Measurements from ENCODE around the gene NPHP4. TPM values are rescaled to one million over a fixed set of nuclear protein-coding genes. Genes with fewer than 3 reads are reported as not detected.

NPHP4 gene
- total RNA-seq, 1 experiment from 2014 or later, result 6.1 TPM

- in situ Hi-C loops (cut with HindIII; ENCODE audit: low pct_unique_long_range_greater_than_20kb, low sequenced_read_pairs), result no loop called here
- DNase-seq (ENCODE audit: low read depth), result no peak
Measured at GRCh38 chr1:6008696-6009095, 16.5 kb upstream of the NPHP4 start.

- in situ Hi-C loops (cut with HindIII; ENCODE audit: low pct_unique_long_range_greater_than_20kb, low sequenced_read_pairs), result no loop called here
- no peak for DNase-seq (ENCODE audit: low read depth)
Measured at GRCh38 chr1:6008084-6008415, 15.8 kb upstream of the NPHP4 start.

- in situ Hi-C loops (cut with HindIII; ENCODE audit: low pct_unique_long_range_greater_than_20kb, low sequenced_read_pairs), result no loop called here
- DNase-seq (ENCODE audit: low read depth), result no peak
Measured at GRCh38 chr1:6007318-6008083, 15.3 kb upstream of the NPHP4 start.

GRCh38 chr1:6006882-6007281, 14.7 kb upstream of the NPHP4 start:
- in situ Hi-C loops (cut with HindIII; ENCODE audit: low pct_unique_long_range_greater_than_20kb, low sequenced_read_pairs), result no loop called here
- no peak for DNase-seq (ENCODE audit: low read depth)

GRCh38 chr1:6005276-6005917, 13.2 kb upstream of the NPHP4 start:
- DNase-seq (ENCODE audit: low read depth), result no peak
- in situ Hi-C loops (cut with HindIII; ENCODE audit: low pct_unique_long_range_greater_than_20kb, low sequenced_read_pairs), result no loop called here

- no peak for DNase-seq (ENCODE audit: low read depth)
- in situ Hi-C loops (cut with HindIII; ENCODE audit: low pct_unique_long_range_greater_than_20kb, low sequenced_read_pairs), result no loop called here
Measured at GRCh38 chr1:6004412-6005123, 12.3 kb upstream of the NPHP4 start.

- in situ Hi-C loops (cut with HindIII; ENCODE audit: low pct_unique_long_range_greater_than_20kb, low sequenced_read_pairs), result no loop called here
- no peak for DNase-seq (ENCODE audit: low read depth)
Measured at GRCh38 chr1:6003568-6004411, 11.6 kb upstream of the NPHP4 start.

- DNase-seq (ENCODE audit: low read depth), result no peak
- in situ Hi-C loops (cut with HindIII; ENCODE audit: low pct_unique_long_range_greater_than_20kb, low sequenced_read_pairs), result no loop called here
Measured at GRCh38 chr1:6002714-6003501, 10.7 kb upstream of the NPHP4 start.

- in situ Hi-C loops (cut with HindIII; ENCODE audit: low pct_unique_long_range_greater_than_20kb, low sequenced_read_pairs), result no loop called here
- DNase-seq (ENCODE audit: low read depth), result no peak
Measured at GRCh38 chr1:6001992-6002576, 9.9 kb upstream of the NPHP4 start.

GRCh38 chr1:6000444-6001288, 8.4 kb upstream of the NPHP4 start:
- DNase-seq (ENCODE audit: low read depth), result no peak
- in situ Hi-C loops (cut with HindIII; ENCODE audit: low pct_unique_long_range_greater_than_20kb, low sequenced_read_pairs), result no loop called here

GRCh38 chr1:5999711-6000443, 7.7 kb upstream of the NPHP4 start:
- no peak for DNase-seq (ENCODE audit: low read depth)
- in situ Hi-C loops (cut with HindIII; ENCODE audit: low pct_unique_long_range_greater_than_20kb, low sequenced_read_pairs), result no loop called here

- no peak for DNase-seq (ENCODE audit: low read depth)
Measured at GRCh38 chr1:5998906-5999301, 6.7 kb upstream of the NPHP4 start.

GRCh38 chr1:5998051-5998905, 6.1 kb upstream of the NPHP4 start:
- in situ Hi-C loops (cut with HindIII; ENCODE audit: low pct_unique_long_range_greater_than_20kb, low sequenced_read_pairs), result no loop called here
- no peak for DNase-seq (ENCODE audit: low read depth)

More at GRCh38 chr1:5998906-5999301, 6.7 kb upstream of the NPHP4 start:
- in situ Hi-C loops (cut with HindIII; ENCODE audit: low pct_unique_long_range_greater_than_20kb, low sequenced_read_pairs), result no loop called here

GRCh38 chr1:5997316-5997715, 5.1 kb upstream of the NPHP4 start:
- DNase-seq (ENCODE audit: low read depth), result no peak
- in situ Hi-C loops (cut with HindIII; ENCODE audit: low pct_unique_long_range_greater_than_20kb, low sequenced_read_pairs), result no loop called here

- in situ Hi-C loops (cut with HindIII; ENCODE audit: low pct_unique_long_range_greater_than_20kb, low sequenced_read_pairs), result no loop called here
Measured at GRCh38 chr1:5996641-5997270, 4.5 kb upstream of the NPHP4 start.

More at GRCh38 chr1:5996641-5997270, 4.5 kb upstream of the NPHP4 start:
- DNase-seq (ENCODE audit: low read depth), result no peak
